Uterus (tissue), 2 donors: ENCODE results near the gene CHRNE.

Experiments
- CTCF ChIP-seq, 4 experiments: fragments of 200-600 bp in 2 of 4; fragments of 450-650 bp in 2 of 4; sonication (generic) in 2 of 4; IDR thresholded peaks; one replicate each; pipeline ENCODE4 v1.5.1; 2016 to 2019; ENCODE audit warnings: antibody characterized with exemption in 4 of 4, mild to moderate bottlenecking in 2 of 4, moderate library complexity in 1 of 4
- POLR2A ChIP-seq, 2 donors: fragments of 450-650 bp; IDR thresholded peaks; one replicate each; pipeline ENCODE4 v1.6.1; 2016; ENCODE audit warnings: antibody characterized with exemption in 2 of 2, mild to moderate bottlenecking in 1 of 2, moderate library complexity in 1 of 2

GRCh38 chr17:4861052-4861451 lies 41.8 kb downstream of the CHRNE start:
- TF ChIP-seq CTCF (IDR thresholded peaks at IDR 0.05), result no peak
- no peak for TF ChIP-seq POLR2A (IDR thresholded peaks at IDR 0.05)
